Neural cell (in vitro differentiated cells): ENCODE results near the gene SP7. TPM values are rescaled to one million over a fixed set of nuclear protein-coding genes. Genes with fewer than 3 reads are reported as not detected.

Source experiments
- H2AFZ ChIP-seq: fragments of 200-600, 300-800 bp; sonication (generic), shearing (Covaris generic); 2 replicates; pipeline ENCODE4 v1.6.0; 2014; ENCODE audit warnings: low read depth, mild to moderate bottlenecking, antibody characterized with exemption, low read length, moderate library complexity
- H3F3A ChIP-seq: fragments of 200-600 bp; shearing (Covaris generic); 2 replicates; pipeline ENCODE4 v1.6.1; 2016; ENCODE audit warnings: mild to moderate bottlenecking, moderate library complexity, mixed read lengths, antibody characterized with exemption, low read length; ENCODE audit not compliant: insufficient read depth, poor library complexity, severe bottlenecking
- H3K27ac ChIP-seq: fragments of 200-600, 300-800 bp; sonication (generic), shearing (Covaris generic); 2 replicates; pipeline ENCODE4 v1.5.1; 2014; ENCODE audit warnings: mild to moderate bottlenecking, low read length, moderate library complexity
- H3K27me3 ChIP-seq: fragments of 300-800, 200-600 bp; sonication (generic), shearing (Covaris generic); 2 replicates; pipeline ENCODE4 v1.6.0; 2014; ENCODE audit warnings: mild to moderate bottlenecking, low read depth, low read length, moderate library complexity; ENCODE audit not compliant: insufficient read depth
- H3K36me3 ChIP-seq: fragments of 300-800, 200-600 bp; sonication (generic), shearing (Covaris generic); 2 replicates; pipeline ENCODE4 v1.5.1; 2014; ENCODE audit warnings: mild to moderate bottlenecking, antibody characterized with exemption, low read length, moderate library complexity; ENCODE audit not compliant: insufficient read depth
- H3K4me2 ChIP-seq: fragments of 300-800, 200-600 bp; sonication (generic), shearing (Covaris generic); 2 replicates; pipeline ENCODE4 v1.6.0; 2014; ENCODE audit warnings: mild to moderate bottlenecking, low read length
- H3K4me3 ChIP-seq: fragments of 300-800, 200-600 bp; sonication (generic), shearing (Covaris generic); 2 replicates; pipeline ENCODE4 v1.5.1; 2014; ENCODE audit warnings: mild to moderate bottlenecking, low read length, moderate library complexity
- H3K79me2 ChIP-seq: fragments of 200-600 bp; shearing (Covaris generic); replicated peaks from 2 replicates; pipeline ENCODE4 v1.6.0; 2014; ENCODE audit warnings: mild to moderate bottlenecking, low read length, moderate library complexity; ENCODE audit not compliant: insufficient read depth
- H3K9ac ChIP-seq: fragments of 300-800, 200-600 bp; sonication (generic), shearing (Covaris generic); 2 replicates; pipeline ENCODE4 v1.6.1; 2016; ENCODE audit warnings: mild to moderate bottlenecking, low read length, mixed read lengths
- H3K9me2 ChIP-seq: fragments of 200-600 bp; shearing (Covaris generic); 2 replicates; pipeline ENCODE4 v1.6.1; 2016; ENCODE audit warnings: mild to moderate bottlenecking, low read length, mixed read lengths; ENCODE audit not compliant: insufficient read depth
- H3K9me3 ChIP-seq: fragments of 200-600, 300-800 bp; sonication (generic), shearing (Covaris generic); 2 replicates; pipeline ENCODE4 v1.6.1; 2016; ENCODE audit warnings: mild to moderate bottlenecking, mixed run types, low read length, moderate library complexity, mixed read lengths
- H4K20me1 ChIP-seq: fragments of 200-600 bp; shearing (Covaris generic); 2 replicates; pipeline ENCODE4 v1.6.1; 2016; ENCODE audit warnings: mild to moderate bottlenecking, mixed run types; ENCODE audit not compliant: insufficient read depth
- CTCF ChIP-seq: fragments of 450-650 bp; IDR thresholded peaks from 2 replicates; pipeline ENCODE4 v1.5.1; 2014; ENCODE audit warnings: antibody characterized with exemption, mild to moderate bottlenecking, moderate library complexity; ENCODE audit not compliant: poor library complexity, severe bottlenecking
- EP300 ChIP-seq: fragments of 450-650 bp; conservative IDR thresholded peaks from 2 replicates; pipeline ENCODE4 v1.6.1; 2014; ENCODE audit warnings: antibody characterized with exemption, mild to moderate bottlenecking, moderate library complexity; ENCODE audit not compliant: poor library complexity, severe bottlenecking
- EZH2 ChIP-seq: fragments of 200-600, 300-800 bp; shearing (Covaris generic), sonication (generic); IDR thresholded peaks from 2 replicates; pipeline ENCODE4 v1.6.1; 2014; ENCODE audit warnings: antibody characterized with exemption, low read length, borderline replicate concordance, mild to moderate bottlenecking; ENCODE audit not compliant: insufficient read depth, poor library complexity, severe bottlenecking
- MXI1 ChIP-seq: fragments of 450-650 bp; conservative IDR thresholded peaks from 2 replicates; pipeline ENCODE4 v1.6.1; 2014; ENCODE audit warnings: antibody characterized with exemption, mild to moderate bottlenecking; ENCODE audit not compliant: poor library complexity, severe bottlenecking
- POLR2AphosphoS5 ChIP-seq: IDR thresholded peaks from 2 replicates; pipeline ENCODE4 v1.6.1; 2012
- RAD21 ChIP-seq: fragments of 450-650 bp; conservative IDR thresholded peaks from 2 replicates; pipeline ENCODE4 v1.6.1; 2014; ENCODE audit warnings: antibody characterized with exemption, mild to moderate bottlenecking, moderate library complexity
- REST ChIP-seq: IDR thresholded peaks from 2 replicates; pipeline ENCODE4 v1.6.1; 2012; ENCODE audit warnings: borderline replicate concordance
- SMC3 ChIP-seq: fragments of 450-650 bp; conservative IDR thresholded peaks from 2 replicates; pipeline ENCODE4 v1.6.1; 2014; ENCODE audit warnings: antibody characterized with exemption, mild to moderate bottlenecking, moderate library complexity; ENCODE audit not compliant: poor library complexity
- TAF1 ChIP-seq: IDR thresholded peaks from 2 replicates; pipeline ENCODE4 v1.6.1; 2012; ENCODE audit warnings: low read depth
- polyA plus RNA-seq: library from polyadenylated mRNA; depleted of rRNA; stranded (reverse); fragments of >200 nt; gene quantifications from 2 replicates; pipeline ENCODE4 v1.2.3, GENCODE V29; 2014

SP7 gene
- polyA plus RNA-seq, 1 donor from 2014 or later = not detected

GRCh38 chr12:53320352-53321195 is 15.6 kb downstream of the SP7 start:
- Histone ChIP-seq H3K36me3 (no peaks in the 10 kb centered on the region), H3K4me2 (peak overlapping the region; percentile 65), H3F3A (no peaks in the 10 kb centered on the region), H3K9me2 (no peaks in the 10 kb centered on the region), H3K79me2 (no peaks in the 10 kb centered on the region), H3K27ac (peak overlapping the region; percentile 93), H3K9ac (peak overlapping the region; percentile 83), H2AFZ (peak overlapping the region; percentile 95), H3K27me3 (peaks cover 15% of the 10 kb centered on the region), H4K20me1 (no peaks in the 10 kb centered on the region), H3K4me3 (peak overlapping the region; percentile 98), H3K9me3 (no peaks in the 10 kb centered on the region)
- no peak for TF ChIP-seq POLR2AphosphoS5
- no peak for TF ChIP-seq RAD21
- TF ChIP-seq CTCF = no peak
- TF ChIP-seq SMC3 = no peak
- TF ChIP-seq MXI1 = no peak
- TF ChIP-seq REST = no peak
- TF ChIP-seq EZH2 = no peak
- TF ChIP-seq TAF1 = no peak
- TF ChIP-seq EP300 = no peak

GRCh38 chr12:53313996-53314395 is 22.2 kb downstream of the SP7 start:
- H4K20me1 ChIP-seq = no peaks in the 10 kb centered on the region
- H3K27ac ChIP-seq = no peak overlapping the region
- H2AFZ ChIP-seq = no peak overlapping the region
- no peak overlapping the region for H3K4me3 ChIP-seq
- no peaks in the 10 kb centered on the region for H3K9me3 ChIP-seq
- no peaks in the 10 kb centered on the region for H3K9me2 ChIP-seq
- H3K4me2 ChIP-seq = no peak overlapping the region
- H3K9ac ChIP-seq = no peak overlapping the region
- no peaks in the 10 kb centered on the region for H3F3A ChIP-seq
- no peaks in the 10 kb centered on the region for H3K36me3 ChIP-seq
- no peaks in the 10 kb centered on the region for H3K79me2 ChIP-seq
- no peaks in the 10 kb centered on the region for H3K27me3 ChIP-seq
- TF ChIP-seq REST (no peak), EP300 (no peak), POLR2AphosphoS5 (no peak), TAF1 (no peak), EZH2 (no peak)
